ENCODE measurements around the gene INSIG1.

The INSIG1 gene

DNA sequence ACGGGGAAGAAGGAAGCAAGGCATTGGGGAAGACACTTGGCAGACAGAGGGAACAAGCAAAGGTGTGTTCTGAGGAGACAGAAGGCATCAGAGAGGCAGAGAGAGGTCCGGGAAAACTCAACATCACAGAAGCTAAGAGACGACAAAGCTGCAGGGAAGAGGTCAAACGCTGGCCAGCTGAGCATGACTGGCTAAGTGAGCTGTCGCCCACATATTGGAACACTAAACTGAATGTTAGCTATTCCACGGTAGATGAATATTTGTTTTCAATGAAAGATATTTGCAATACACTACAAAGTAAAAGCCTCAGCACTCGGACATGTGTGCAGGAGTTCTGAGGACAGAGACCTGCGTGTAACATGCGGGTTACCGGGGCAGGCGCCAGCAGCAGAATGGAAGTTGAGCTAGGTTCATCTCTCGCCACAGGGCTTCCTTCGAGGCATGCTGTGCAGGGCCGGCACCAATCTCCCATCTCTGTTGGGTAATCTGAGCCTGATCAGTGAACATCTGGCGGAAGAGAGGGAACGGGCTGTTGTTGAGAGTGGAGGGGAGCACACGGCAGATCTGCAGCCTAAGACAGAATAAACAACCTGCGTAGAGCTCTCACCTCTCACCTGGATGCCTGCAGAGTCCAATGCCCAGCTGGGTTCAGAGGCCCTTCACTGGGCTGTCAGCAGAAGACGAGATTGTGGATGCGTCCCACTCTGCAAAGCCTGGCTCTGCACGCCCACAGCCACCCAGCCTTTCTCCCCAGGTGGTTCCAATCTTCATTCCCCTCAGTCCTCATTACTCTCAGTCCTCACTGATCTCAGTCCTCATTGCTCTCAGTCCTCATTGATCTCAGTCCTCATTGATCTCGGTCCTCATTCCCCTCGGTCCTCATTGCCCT lies 35.9 kb downstream of the INSIG1 start:
- no peak for DNase-seq

DNA sequence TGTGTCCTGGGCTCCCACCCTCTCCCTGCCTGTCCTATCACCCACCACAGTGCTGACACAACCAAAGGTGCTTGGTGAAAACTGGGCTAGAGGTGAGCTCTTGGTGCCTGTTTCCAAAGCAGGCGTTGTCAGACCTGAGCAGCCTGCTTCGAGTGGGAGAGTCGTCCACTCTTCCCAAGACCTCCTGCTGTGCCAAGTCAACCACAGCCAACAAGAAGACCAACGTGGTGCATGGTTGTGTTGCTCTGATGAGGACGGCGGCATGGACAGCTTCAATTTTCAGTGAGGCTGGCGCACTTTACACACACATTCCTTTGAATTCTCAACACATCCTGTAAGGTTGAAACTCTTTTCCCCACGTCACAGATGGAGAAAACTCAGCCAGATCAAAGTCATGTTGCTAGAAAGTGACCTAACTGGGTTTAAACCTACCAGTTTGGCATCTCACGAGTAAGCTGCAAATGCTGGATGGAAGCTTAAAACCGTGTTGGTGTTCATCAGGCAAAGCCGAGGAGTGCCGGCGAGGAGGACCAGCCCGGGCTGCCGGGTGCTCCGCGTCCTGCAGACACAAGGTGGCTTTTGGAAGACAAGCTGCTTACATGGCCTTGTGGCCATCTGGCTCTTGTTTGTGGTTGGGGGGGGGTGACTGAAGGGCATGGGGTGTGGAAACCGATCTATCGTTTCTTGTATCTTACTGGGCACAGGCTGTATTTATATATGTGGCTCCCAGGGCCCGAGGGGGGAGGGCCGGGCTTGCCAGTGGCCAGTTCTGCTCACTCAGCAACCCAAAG lies 39.3 kb downstream of the INSIG1 start:
- no peak for DNase-seq

DNA sequence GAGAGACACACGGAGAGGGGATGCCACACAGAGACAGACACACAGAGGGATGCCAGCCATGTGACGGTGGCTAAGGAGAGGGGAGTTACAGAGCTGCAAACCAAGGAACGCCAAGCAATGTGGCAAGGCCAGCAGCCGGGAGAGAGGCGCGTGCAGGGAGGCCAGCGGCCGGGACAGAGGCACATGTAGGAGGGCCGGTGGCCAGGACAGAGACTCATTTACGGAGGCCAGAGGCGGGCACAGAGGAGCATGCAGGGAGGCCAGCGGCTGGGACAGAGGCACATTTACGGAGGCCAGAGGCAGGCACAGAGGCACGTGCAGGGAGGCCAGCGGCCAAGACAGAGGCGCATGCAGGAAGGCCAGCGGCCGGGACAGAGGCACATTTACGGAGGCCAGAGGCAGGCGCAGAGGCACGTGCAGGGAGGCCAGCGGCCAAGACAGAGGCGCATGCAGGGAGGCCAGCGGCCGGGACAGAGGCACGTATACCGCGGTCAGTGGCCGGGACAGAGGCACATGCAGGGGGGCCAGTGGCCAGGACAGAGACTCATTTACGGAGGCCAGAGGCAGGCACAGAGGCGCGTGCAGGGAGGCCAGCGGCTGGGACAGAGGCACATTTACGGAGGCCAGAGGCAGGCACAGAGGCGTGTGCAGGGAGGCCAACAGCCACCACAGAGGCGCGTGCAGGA lies 40.4 kb downstream of the INSIG1 start:
- no peak for DNase-seq

DNA sequence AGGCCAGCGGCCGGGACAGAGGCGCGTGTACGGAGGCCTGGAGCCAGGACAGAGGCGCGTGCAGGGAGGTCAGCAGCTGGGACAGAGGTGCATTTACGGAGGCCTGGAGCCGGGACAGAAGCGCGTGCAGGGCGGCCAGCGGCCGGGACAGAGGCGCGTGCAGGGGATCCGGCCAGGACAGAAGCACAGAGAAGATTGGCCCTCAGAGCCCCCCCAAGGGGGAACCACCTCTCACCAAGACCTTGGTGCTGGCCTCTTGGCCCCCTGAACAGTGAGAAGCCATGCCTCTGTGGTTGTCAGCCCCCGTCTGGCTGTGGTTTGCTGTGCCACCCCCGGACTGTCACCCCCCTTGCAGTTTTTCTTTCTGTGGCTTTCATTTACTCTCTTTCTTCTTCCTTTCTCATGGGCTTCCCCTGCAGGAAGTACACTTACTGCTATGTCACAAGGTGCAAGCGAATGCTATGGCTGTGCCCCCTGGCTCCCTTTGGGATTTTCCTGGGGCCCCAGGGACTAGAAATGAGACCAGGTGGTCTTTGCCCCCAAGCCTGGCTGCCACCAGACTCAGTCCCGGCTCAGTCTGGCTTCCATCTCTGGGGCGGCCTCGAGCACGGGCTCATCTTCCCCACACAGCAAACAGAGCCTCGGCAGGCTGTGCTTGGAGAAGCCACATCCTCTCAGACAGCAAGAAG lies 41.1 kb downstream of the INSIG1 start:
- no peak for DNase-seq

DNA sequence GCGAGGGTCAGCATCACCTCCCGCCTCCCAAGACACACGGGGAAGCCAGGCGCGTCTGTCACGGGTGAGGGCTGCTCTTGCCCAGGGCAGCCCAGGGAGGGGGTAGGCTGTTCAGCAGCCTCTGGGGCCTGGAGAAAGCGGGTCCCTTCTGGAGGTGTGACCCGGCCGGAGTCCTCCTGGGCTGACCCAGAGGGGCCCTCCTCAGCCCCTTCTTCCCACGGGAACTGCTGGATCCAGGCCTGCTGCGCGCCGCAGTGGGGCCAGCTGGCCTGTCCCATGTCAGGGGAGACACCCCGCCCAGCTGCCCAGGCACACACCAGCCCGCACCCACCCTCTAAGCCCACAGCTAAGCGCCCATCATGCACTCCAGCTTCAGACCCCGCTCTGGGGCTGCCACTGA lies 41.8 kb downstream of the INSIG1 start:
- no peak for DNase-seq

DNA sequence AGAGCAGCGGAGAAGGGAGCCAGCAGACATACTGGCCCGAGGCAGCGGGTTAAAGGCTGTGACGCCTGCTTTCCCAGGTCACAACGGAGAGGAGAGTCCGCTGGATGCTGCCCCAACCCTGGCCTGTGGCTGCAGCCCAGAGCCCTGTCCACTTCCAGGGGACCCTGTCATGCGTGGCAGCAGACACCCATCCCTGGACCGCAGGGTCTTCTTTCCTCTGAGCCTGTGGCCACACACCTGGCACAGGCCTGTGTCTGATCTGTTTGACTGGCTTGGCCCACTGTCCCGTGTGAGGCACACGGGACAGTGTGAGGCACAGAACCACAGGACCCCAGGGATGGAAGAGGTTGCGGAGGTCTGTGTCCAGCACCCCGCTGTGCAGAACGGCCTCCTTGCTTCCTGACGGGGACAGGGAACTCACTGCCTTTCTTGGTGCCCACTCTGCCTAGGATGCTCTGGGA lies 42.4 kb downstream of the INSIG1 start:
- DNase-seq = no peak

DNA sequence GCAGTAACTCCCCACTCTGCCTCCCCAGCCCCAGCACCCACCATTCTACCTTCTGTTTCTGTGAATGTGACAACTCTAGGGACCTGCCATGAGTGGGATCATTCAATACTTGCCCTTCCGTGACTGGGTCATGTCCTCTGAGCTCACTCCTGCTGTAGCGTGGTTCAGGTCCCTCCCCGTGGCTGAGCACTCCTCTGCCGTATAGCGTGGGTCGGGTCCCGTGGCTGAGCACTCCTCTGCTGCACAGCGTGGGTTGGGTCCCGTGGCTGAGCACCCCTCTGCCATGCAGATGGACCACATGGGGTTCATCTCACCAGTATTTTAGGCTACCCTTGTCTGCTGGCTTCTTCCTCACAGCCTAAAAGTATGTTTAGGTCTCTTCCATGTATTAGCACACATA lies 43.0 kb downstream of the INSIG1 start:
- no peak for DNase-seq

DNA sequence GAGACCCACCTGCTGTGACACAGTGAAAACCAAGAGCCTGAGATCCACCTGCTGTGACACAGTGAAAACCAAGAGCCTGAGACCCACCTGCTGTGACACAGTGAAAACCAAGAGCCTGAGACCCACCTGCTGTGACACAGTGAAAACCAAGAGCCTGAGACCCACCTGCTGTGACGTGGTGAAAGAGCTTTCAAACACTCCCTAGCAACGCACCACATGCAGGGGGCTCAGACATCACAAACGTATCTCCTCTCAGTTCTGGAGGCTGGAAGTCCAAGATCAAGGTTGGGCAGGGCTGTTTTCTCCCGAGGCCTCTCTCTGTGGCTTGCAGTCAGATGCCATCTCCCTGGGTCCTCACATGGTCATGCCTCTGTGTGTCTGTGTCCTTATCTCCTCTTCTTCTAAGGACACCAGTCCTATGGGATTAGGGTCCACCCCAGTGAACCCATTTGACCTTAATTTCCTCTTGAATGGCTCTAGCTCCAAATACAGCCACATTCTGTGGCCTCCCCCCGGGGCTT lies 43.8 kb downstream of the INSIG1 start:
- no peak for DNase-seq

DNA sequence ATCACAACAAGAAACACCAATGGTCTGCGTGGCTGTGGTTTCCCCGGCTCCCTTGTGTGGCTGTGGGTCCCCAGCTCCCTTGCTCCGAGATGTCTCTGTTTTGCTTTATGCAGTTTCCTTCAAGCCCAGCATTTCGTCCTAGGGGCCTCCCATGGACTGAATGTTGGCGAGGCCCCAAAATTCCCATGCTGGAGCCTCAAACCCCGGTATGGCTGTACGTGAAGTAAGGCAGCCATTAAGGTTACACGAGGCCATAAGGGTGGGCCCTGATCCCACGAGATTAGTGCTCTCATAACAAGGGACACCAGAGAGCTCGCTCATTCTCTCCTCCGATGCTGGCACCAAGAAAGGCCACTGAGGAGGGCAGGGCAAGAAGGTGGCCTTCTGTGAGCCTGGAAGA lies 44.6 kb downstream of the INSIG1 start:
- DNase-seq = no peak

DNA sequence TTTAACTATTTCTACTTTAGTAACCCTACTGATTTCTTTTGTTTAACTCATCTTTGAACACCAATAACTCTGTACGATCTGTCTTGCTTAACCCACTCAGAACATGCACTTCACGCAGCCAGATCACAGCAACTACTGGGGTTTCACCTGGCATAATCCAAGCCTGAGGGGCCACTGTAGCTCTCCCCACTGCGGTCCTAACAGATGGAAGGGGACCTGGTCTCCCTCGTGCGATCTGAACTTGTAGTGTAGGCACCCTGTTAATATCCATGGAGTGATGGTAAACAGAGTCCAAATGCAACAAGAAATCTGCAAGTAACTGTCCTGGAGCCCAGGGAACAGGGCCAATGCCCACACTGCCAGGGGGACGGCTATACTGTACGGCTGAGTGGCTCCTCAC lies 45.5 kb downstream of the INSIG1 start:
- no peak for DNase-seq

DNA sequence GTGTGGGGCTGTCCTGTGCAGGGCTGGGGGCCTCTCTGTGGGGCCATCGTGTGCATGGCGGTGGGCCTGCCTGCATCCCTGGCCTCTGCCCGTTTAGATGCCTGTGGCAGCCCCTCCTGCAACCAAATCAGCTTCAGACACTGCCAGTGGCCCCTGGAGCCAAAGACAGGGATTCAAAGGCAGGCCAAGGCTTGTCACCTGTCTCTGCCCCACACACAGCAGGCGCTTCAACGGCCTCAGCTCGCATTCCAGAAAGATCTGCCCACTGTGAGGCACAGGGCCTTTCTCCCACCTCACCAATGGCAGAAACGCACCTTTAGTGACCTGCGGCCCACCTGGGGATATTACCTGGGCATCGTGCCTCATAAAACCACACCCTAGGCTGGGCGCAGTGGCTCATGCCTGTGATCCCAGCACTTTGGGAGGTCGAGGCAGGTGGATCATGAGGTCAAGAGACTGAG lies 46.0 kb downstream of the INSIG1 start:
- no peak for DNase-seq

DNA sequence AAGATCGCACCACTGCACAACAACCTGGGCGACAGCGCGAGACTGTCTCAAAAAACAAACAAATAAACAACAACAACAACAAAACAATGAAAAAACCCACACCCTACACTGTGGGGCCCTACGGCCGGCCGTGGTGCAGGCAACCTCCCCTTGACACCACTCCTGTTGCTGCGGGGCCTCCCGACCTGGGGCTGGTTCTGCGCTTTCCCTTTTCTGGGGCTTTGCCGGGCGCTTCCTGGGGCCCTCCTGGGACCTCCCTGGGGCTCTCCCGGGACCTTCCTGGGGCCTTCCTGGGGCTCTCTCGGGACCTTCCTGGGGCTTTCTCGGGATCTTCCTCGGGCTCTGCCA lies 46.6 kb downstream of the INSIG1 start:
- DNase-seq = no peak

DNA sequence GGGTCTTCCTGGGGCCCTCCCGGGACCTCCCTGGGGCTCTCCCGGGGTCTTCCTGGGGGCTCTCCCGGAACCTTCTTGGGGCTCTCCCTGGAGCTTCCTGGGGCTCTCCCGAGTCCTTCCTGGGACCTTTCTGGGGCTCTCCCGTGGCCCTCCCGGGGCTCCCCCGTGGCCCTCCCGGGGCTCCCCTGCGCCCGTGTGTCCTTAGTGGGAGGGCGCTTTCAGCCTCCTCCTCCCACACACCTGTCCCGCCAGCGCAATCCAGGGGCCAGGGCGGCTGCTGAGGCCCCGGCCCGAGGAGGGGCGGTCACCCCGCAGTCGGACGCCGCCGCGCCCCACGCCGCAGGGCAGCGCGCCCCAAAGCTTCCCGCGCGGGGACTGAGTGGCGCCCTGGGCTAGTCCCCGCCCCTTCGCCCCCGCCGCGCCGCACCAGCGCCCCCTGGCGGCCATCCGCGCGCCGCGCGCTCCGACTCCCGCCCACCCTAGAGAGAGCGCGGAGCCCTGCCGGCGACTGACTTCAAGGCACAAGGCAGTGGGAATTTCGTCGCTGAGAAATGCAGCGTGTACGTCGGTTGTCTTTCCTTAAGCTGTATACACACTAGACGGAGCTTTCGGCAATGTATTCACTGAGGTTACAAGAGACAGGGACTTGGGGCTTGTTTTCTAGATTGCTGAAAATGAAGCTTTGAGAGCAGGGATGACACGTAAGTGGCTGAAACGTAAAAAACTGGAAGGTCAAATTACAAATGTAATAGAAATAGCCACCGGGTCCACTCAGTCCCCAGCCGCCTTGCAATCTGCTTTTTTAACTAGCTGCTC lies 47.1 kb downstream of the INSIG1 start:
- DNase-seq = peak; percentile 54

DNA sequence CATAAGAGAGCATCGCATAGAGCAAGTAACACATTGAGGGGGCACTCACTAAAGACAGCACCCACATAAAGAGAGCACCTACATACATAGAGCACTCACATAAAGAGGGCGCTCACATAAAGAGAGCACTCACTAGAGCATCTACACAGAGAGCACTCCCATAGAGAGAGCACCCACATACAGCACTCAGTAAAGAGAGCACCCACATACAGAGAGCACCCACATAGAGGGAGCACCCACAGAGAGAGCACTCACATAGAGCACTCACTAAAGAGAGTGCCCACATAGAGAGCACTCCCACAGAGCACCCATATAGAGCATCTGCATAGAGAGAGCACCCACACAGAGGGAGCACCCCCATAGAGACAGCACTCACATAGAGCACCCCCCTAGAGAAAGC lies 47.8 kb downstream of the INSIG1 start:
- DNase-seq = no peak

DNA sequence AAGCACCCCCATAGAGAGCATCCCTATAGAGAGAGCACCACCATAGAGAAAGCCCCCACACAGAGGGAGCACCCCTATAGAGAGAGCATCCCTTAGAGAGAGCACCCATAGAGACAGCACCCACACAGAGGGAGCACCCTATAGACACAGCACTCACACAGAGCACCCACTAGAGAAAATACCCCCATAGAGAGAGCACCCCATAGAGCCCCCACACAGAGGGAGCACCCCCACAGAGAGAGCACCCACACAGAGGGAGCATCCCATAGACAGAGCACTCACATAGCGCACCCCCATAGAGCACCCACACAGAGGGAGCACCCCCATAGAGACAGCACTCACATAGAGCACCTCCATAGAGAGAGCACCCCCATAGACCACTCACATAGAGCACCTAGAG lies 48.6 kb downstream of the INSIG1 start:
- no peak for DNase-seq

DNA sequence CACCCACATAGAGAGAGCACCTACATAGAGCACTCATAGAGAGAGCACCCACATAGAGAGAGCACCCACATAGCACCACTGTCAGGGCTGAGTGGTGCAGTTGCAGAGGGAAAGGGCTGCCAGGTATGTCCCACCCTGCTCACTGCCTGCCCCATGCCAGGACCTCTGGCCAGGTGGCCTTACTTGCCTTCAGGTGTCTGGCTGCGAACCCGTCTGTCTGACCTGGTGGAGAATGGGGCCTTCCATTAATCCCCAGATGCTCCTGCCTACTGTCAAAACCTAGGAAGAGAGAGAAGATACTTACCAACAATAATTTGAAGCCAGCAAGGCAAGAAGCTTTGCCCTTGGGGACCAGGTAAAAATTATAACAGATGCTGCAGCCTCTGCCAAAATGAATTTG lies 51.1 kb downstream of the INSIG1 start:
- DNase-seq = no peak

DNA sequence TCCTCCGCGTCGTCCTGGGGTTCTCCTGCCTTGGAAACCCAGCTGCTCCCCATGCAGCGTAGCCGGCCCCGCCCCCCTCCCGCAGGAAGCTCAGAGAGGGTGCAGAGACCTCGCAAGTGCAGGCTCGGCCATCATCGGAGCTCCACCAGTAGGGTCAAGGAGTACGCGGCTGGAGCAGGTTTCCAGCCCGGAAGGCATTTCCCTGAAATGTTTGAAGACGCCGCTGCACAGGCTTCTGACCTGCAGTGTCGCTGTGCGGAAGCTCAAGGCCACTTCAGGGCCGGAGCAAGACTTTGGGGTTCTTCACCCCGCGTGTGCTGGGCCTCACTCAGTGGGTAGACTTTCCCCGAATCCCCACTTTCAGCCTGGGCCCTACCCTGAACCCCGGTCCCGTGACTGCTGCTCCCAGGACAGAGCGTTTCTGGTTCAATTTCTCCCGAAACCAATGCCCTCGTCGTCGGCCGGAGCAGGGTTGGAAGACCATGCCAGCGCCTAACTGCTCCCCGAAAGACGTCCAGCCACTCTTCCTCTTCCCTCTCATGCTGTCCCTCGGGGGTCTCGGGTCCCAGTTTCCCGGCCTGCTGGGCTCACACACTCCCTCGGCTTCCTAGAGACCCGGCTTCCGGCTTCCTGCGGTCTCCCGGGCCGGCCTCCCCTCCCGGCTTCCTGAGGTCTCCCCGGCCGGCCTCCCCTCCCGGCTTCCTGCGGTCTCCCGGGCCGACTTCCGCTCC lies 52.1 kb downstream of the INSIG1 start:
- DNase-seq = no peak

DNA sequence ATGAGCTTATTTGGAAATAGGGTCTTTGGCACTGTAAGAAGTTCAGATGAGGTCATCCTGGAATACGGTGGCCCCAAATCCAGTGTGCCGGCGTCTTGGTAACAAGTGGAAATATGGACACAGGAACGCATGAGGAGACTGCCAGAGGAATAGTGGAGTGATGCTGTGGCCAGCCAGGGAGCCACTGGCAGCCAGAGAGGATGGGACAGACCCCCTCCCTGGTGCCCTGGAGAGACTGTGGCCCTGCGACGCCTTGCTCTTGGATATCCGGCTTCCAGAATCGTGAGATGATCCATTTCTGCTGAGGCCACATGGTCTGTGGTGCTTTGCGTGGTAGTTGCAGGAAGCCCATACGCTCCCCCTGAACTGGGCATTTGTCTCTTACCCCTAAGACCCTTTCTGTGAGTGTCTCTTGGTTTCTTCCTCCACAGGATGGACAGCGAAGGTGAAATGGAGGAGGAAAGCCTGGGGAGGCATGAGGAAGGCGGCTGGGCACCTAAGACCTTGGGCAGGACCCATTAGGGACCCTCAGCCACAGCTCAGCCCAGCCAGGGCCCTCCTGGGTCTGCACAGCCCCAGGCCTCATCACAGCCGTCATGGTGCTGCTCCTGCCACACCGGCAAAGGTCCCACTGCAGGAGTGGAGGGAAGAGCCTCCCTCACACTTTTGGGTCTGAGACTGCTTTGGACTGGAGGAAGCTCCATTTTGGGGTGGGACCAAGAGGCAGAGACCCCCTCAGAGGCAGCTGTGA lies 53.6 kb downstream of the INSIG1 start:
- DNase-seq = no peak

DNA sequence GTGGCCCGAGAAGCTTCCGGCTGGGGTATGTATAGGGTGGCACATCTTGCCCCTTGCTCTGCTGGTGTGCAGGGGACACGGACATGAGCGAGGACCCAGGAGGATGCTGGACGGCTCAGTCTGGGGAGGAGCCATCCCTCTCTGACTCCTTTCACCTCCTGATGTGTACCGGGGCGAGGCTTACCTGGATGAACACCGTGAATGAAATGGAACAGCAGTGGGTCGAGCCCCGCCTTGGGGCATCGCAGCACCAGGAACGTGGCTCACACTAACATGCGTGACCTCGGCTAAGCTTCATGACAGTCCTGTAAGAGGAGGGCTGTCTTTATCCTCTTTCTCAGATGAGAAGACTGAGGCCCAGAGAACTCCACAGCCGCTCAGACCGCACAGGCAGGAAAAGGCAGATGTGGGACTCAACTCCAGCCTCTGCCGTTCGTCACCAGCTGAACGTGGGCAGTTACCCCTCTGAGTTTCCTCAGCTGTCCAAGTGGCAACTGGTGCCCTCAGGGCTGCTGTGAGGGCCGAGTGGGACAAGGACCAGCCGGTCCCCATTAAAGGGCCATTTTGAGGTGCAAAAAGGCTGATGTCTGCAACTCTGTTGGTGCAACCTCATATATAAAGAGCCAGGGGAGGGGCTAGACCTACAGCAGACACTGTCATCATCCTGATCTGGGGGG lies 54.5 kb downstream of the INSIG1 start:
- DNase-seq = no peak

DNA sequence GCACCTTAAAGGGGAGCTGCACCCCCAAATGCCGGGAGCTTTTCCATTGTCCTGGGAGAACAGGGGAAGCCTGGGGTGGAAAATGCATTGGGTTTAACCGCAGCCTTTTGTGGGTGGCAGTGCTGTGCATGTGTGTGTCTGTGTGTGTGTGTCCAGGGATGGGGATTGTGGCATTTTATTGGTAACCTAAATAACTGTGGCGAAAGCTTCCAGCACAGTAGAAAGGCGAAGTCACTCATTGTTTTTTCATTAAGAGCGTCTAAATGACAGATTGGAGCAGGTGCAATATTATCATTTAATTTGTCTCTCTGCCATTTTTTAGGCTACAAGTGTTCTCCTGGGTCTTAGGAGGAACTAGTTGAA lies 55.1 kb downstream of the INSIG1 start:
- DNase-seq = no peak

Data from T1000 (cell line).